Measurements from ENCODE around the gene SZT2. TPM values are rescaled to one million over a fixed set of nuclear protein-coding genes. Genes with fewer than 3 reads are reported as not detected.

Gene SZT2
- total and polyA plus RNA-seq, 2 of the 4 experiments (the other 2 are of a cell fraction): 9.5 to 14.3 TPM

GRCh38 chr1:43423672-43424550, 34.2 kb downstream of the SZT2 start:
- H2BK20ac ChIP-seq (ENCODE audit: low read depth, low read length): no peak overlapping the region
- H3K18ac ChIP-seq (ENCODE audit: low read depth, low read length): no peak overlapping the region
- no peak for ATAC-seq (ENCODE audit: low read depth)
- no peak overlapping the region for H2AK5ac ChIP-seq (ENCODE audit: low read depth, low read length)
- no peak overlapping the region for H3K4me3 ChIP-seq (ENCODE audit: insufficient read depth, low read depth, low read length)
- POLR2A ChIA-PET (ENCODE audit: unreplicated experiment): no interaction called here
- in situ Hi-C loops (cut with MboI; ENCODE audit: low sequenced_read_pairs): loop anchor here (25.0 kb wide), 1 partner anchor 512 kb away; no protein-coding TSS in a partner anchor
- no peak for DNase-seq
- H4K20me1 ChIP-seq (ENCODE audit: insufficient read depth, low read length): no peaks in the 10 kb centered on the region; the same call in 1 of the 2 replicates
- H2BK15ac ChIP-seq (ENCODE audit: low read depth, low read length): no peak overlapping the region
- peaks cover 0 to 4% of the 10 kb centered on the region in 2 experiments; a peak in 1 of 4 replicates for H3K79me1 ChIP-seq (ENCODE audit: low read depth in 1 of 2, low read length in 2 of 2)
- TF ChIP-seq CEBPB (IDR thresholded peaks at IDR 0.05; ENCODE audit: low read depth, low read length): no peak
- H2BK5ac ChIP-seq (ENCODE audit: low read depth, low read length, poor library complexity, severe bottlenecking): no peak overlapping the region
- no peak overlapping the region for H3K4ac ChIP-seq (ENCODE audit: low read depth, low read length)
- H3K4me1 ChIP-seq (ENCODE audit: control insufficient read depth, insufficient read depth, low read length): no peaks in the 10 kb centered on the region
- H3K23ac ChIP-seq (ENCODE audit: low read depth, low read length): no peak overlapping the region
- no peak overlapping the region for H2BK120ac ChIP-seq (ENCODE audit: low read depth, low read length)
- BruUV-seq (replicated peaks): no TSS peak
- no peak overlapping the region for H3K27ac ChIP-seq (ENCODE audit: insufficient read depth, low read length)
- H3K9ac ChIP-seq (ENCODE audit: low read depth, low read length): no peak overlapping the region
- intact Hi-C loops (cut with micrococcal nuclease): no loop called here
- WGBS, 2 experiments (ENCODE audit: extremely low coverage in 2 of 2, insufficient read length in 1 of 2): 97 to 100% methylated on average over 1 to 14 of the region's 23 CpGs
- H3K9me3 ChIP-seq (ENCODE audit: control insufficient read depth, insufficient read depth, low read length): no peaks in the 10 kb centered on the region
- peak overlapping the region; percentile 63 for H2AFZ ChIP-seq (replicated peaks; ENCODE audit: low read length, poor library complexity)
- H2AK9ac ChIP-seq (replicated peaks; ENCODE audit: low read depth, low read length, poor library complexity): peak overlapping the region; percentile 85
- H3K4me2 ChIP-seq (ENCODE audit: low read depth, low read length): no peak overlapping the region
- H3K36me3 ChIP-seq (ENCODE audit: control insufficient read depth, insufficient read depth, low read length): peaks cover 96% of the 10 kb centered on the region
- H3K14ac ChIP-seq (replicated peaks; ENCODE audit: low read depth, low read length): no peak overlapping the region
- no peaks in the 10 kb centered on the region for H3K27me3 ChIP-seq (ENCODE audit: control insufficient read depth, insufficient read depth, low read length)
- no peak overlapping the region for H4K5ac ChIP-seq (ENCODE audit: low read depth, low read length)
- no peak overlapping the region for H4K8ac ChIP-seq (ENCODE audit: low read depth in 2 of 2, low read length in 2 of 2)
- dilution Hi-C loops (cut with HindIII; ENCODE audit: low sequenced_read_pairs, unreplicated experiment): no loop called here
- CTCF ChIA-PET: no interaction called here
- no peak overlapping the region for H3K56ac ChIP-seq (ENCODE audit: extremely low read depth, insufficient read depth, low read length)
- H3K9me1 ChIP-seq (ENCODE audit: insufficient read depth, low read length): peaks cover 20% of the 10 kb centered on the region; the same call in 1 of the 2 replicates
- H4K91ac ChIP-seq (ENCODE audit: insufficient read depth, low read depth, low read length): no peak overlapping the region
